Nephron (organoid): ENCODE data around the gene ACP1.

Experiments
- H3K27ac Mint-ChIP-seq, 3 experiments: 2 replicates each; pipeline ENCODE4 v1.8.0; 2020; ENCODE audit warnings: mixed read lengths in 3 of 3, mild to moderate bottlenecking in 2 of 3, moderate library complexity in 1 of 3
- H3K27me3 Mint-ChIP-seq: 2 replicates; pipeline ENCODE4 v1.8.0; 2021; ENCODE audit warnings: low read depth, mild to moderate bottlenecking, moderate library complexity, mixed read lengths
- H3K36me3 Mint-ChIP-seq: 2 replicates; pipeline ENCODE4 v1.8.0; 2020; ENCODE audit warnings: low read depth, mixed read lengths
- H3K4me1 Mint-ChIP-seq: 2 replicates; pipeline ENCODE4 v1.8.0; 2020; ENCODE audit warnings: mixed read lengths
- H3K4me3 Mint-ChIP-seq, 3 experiments: 2 replicates each; pipeline ENCODE4 v1.8.0; 2020; ENCODE audit warnings: mild to moderate bottlenecking in 3 of 3, mixed read lengths in 3 of 3, moderate library complexity in 2 of 3
- H3K9me3 Mint-ChIP-seq: 2 replicates; pipeline ENCODE4 v1.8.0; 2020; ENCODE audit warnings: mixed read lengths
- CTCF ChIP-seq, 3 experiments: fragments of 200-600 bp; sonication (generic); IDR thresholded peaks; one replicate each; pipeline ENCODE4 v1.5.0; 2021; ENCODE audit warnings: antibody characterized with exemption in 3 of 3; ENCODE audit not compliant: unreplicated experiment in 3 of 3

The ACP1 gene

GRCh38 chr2:319059-319600, 54.4 kb downstream of the ACP1 start:
- peaks cover 4% of the 10 kb centered on the region for H3K9me3 Mint-ChIP-seq
- no peaks in the 10 kb centered on the region for H3K36me3 Mint-ChIP-seq
- peaks cover 21% of the 10 kb centered on the region for H3K4me1 Mint-ChIP-seq
- peaks cover 13% of the 10 kb centered on the region for H3K27me3 Mint-ChIP-seq
- TF ChIP-seq CTCF (IDR thresholded peaks at IDR 0.05; ENCODE audit: unreplicated experiment in 3 of 3) = no peak
- H3K4me3 Mint-ChIP-seq = no peak overlapping the region
- no peak overlapping the region for H3K27ac Mint-ChIP-seq

DNA sequence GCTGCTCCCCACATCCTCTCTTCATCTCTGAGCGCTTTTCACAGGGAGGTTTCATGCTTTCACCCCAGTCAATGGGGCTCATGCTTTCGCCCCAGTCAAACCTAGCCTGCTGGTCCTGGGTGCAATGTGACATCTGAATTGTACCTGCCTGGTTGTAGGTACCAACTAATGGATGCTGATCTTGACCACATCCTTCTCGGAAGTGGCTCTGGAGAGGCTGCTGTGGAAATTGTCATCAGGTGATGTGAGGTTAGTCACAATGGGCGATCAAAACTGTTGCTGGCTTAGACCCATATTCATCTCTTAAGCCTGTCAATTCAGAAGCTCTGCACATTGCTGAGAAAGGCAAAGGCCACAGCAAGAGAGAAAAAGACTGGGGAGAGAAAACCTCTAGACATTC, 55.8 kb downstream of the ACP1 start:
- peaks cover 21% of the 10 kb centered on the region for H3K4me1 Mint-ChIP-seq

DNA sequence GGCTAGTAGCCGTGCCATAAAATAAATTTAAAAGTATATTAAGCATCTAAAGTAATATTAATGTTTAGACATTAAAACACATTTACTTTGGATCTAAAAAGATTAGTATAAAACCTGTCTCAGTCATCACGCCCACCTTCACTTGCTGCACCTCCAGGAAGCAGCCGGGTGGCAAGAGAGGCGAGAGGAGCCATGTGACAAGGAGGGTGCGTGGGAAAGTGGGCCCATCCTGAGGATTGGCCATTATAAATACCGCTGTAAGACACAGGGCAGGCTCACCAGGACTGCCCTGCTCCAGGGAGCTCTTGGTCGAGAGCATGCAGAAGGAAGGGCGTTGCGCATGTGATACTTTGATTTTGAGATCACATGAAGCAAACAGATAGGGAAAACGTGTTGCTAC, 57.6 kb downstream of the ACP1 start:
- H3K27ac Mint-ChIP-seq = no peak overlapping the region
- H3K4me3 Mint-ChIP-seq = no peak overlapping the region
- TF ChIP-seq CTCF (IDR thresholded peaks at IDR 0.05; ENCODE audit: unreplicated experiment in 3 of 3) = no peak
- peaks cover 13% of the 10 kb centered on the region for H3K27me3 Mint-ChIP-seq
- peaks cover 12% of the 10 kb centered on the region for H3K4me1 Mint-ChIP-seq
- peaks cover 24% of the 10 kb centered on the region for H3K9me3 Mint-ChIP-seq
- no peaks in the 10 kb centered on the region for H3K36me3 Mint-ChIP-seq

More for the DNA sequence above, 55.8 kb downstream of the ACP1 start:
- Mint-ChIP-seq H3K4me3 (no peak overlapping the region), H3K27ac (no peak overlapping the region), H3K36me3 (no peaks in the 10 kb centered on the region), H3K27me3 (peaks cover 13% of the 10 kb centered on the region), H3K9me3 (peaks cover 9% of the 10 kb centered on the region)
- no peak for TF ChIP-seq CTCF (IDR thresholded peaks at IDR 0.05; ENCODE audit: unreplicated experiment in 3 of 3)

GRCh38 chr2:323035-323434, 58.3 kb downstream of the ACP1 start:
- peaks cover 5% of the 10 kb centered on the region for H3K4me1 Mint-ChIP-seq
- TF ChIP-seq CTCF (IDR thresholded peaks at IDR 0.05; ENCODE audit: unreplicated experiment in 3 of 3) = no peak
- peaks cover 30% of the 10 kb centered on the region for H3K9me3 Mint-ChIP-seq
- peaks cover 13% of the 10 kb centered on the region for H3K27me3 Mint-ChIP-seq
- no peak overlapping the region for H3K4me3 Mint-ChIP-seq
- H3K36me3 Mint-ChIP-seq = no peaks in the 10 kb centered on the region
- H3K27ac Mint-ChIP-seq = no peak overlapping the region
